Measurements from ENCODE around the gene RELB.

DNA sequence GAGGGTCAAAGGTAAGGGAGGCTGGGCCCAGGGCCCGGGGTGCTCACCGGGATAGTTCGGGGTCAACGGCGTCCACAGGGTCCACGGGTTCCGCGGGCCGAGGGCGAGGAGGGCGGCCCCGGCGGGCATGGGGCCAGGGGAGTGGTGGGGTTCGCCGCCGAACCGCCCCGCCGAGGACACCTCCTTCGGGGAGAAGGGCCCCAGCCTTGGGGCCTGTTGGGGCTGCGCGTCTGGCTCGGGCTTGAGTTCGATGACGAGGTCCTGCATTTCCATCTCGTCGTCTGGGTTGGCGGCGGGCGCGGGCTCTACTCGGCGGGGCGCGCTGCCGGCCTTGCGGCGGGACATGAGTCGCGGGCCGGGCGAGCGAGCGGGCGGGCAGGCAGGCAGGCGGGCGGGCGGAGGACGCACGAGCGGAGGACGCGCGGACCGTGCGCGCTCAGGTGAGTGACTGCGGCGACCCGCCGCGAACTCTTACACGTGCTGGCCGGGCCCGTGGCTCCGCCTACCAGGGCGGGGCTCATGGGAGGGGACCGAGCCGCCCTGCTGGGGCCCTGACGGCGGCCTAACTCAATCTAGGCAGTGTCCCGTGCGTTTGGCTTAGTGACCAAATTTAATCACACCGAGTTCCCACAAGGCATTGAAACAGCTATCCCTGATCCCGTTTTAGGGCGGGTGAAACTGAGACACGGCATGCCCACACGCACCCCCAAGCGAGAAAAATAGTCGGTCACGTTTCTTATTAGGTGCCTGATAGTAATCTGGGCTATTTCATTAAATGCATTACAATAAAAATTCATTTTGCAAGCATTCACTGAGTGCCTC is 75.0 kb downstream of the RELB start, which contains the start of gene ZNF296:
- TF ChIP-seq, protein P1, sequence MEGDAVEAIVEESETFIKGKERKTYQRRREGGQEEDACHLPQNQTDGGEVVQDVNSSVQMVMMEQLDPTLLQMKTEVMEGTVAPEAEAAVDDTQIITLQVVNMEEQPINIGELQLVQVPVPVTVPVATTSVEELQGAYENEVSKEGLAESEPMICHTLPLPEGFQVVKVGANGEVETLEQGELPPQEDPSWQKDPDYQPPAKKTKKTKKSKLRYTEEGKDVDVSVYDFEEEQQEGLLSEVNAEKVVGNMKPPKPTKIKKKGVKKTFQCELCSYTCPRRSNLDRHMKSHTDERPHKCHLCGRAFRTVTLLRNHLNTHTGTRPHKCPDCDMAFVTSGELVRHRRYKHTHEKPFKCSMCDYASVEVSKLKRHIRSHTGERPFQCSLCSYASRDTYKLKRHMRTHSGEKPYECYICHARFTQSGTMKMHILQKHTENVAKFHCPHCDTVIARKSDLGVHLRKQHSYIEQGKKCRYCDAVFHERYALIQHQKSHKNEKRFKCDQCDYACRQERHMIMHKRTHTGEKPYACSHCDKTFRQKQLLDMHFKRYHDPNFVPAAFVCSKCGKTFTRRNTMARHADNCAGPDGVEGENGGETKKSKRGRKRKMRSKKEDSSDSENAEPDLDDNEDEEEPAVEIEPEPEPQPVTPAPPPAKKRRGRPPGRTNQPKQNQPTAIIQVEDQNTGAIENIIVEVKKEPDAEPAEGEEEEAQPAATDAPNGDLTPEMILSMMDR (IDR thresholded peaks at IDR 0.05), result no peak
- TF ChIP-seq EP300 (IDR thresholded peaks at IDR 0.05) (no peak), POLR2A (IDR thresholded peaks at IDR 0.05) (no peak)
